ENCODE measurements around the gene MMEL1.

DNA sequence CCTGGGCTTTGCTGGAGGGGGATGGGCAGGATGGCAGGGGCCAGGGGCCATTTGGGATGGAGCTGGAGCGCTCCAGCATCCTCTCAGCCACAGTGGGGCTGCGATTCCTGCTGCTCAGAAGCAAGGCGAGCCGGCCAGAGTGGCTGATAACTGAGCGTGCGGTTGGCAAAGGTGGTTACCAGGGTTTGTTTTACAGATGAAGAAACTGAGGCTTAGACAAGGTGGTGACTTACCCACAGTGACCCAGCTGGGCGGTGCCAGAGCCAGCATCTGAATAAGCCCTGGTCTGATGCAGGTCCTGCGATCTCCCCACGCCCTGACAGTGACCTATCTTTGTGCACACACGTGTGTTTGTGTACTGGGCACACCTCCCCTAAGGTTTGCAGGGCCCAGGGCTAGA lies 52.1 kb downstream of the MMEL1 start:
- TF ChIP-seq, protein P1, sequence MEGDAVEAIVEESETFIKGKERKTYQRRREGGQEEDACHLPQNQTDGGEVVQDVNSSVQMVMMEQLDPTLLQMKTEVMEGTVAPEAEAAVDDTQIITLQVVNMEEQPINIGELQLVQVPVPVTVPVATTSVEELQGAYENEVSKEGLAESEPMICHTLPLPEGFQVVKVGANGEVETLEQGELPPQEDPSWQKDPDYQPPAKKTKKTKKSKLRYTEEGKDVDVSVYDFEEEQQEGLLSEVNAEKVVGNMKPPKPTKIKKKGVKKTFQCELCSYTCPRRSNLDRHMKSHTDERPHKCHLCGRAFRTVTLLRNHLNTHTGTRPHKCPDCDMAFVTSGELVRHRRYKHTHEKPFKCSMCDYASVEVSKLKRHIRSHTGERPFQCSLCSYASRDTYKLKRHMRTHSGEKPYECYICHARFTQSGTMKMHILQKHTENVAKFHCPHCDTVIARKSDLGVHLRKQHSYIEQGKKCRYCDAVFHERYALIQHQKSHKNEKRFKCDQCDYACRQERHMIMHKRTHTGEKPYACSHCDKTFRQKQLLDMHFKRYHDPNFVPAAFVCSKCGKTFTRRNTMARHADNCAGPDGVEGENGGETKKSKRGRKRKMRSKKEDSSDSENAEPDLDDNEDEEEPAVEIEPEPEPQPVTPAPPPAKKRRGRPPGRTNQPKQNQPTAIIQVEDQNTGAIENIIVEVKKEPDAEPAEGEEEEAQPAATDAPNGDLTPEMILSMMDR (IDR thresholded peaks at IDR 0.05), result no peak
- TF ChIP-seq POLR2AphosphoS5 (IDR thresholded peaks at IDR 0.05), result no peak
- TF ChIP-seq POLR2A (IDR thresholded peaks at IDR 0.05), result no peak
- no peak for TF ChIP-seq EP300 (IDR thresholded peaks at IDR 0.05)

Data from sigmoid colon (tissue), 4 donors.